Activated CD8-positive, alpha-beta T cell treated with anti-CD3 and anti-CD28 coated beads for 36 hours (primary cell): ENCODE data around the gene CDH12. TPM values are rescaled to one million over a fixed set of nuclear protein-coding genes. Genes with fewer than 3 reads are reported as not detected.
"Not testable (repeated sequence)": the region's sequence is repeated elsewhere in the genome, so short reads cannot be mapped to it uniquely, and the experiment has no call there.

Experiments used
- ATAC-seq: fragments of 200-7000 bp; cut with Tn5 transposase; one replicate; pipeline ENCODE4 v1.10.0; 2021; ENCODE audit warnings: mild to moderate bottlenecking, moderate library complexity
- CTCF ChIA-PET: fragments of 350-600 bp; sonication (Branson Sonifier 250); formaldehyde crosslinking; loops from one replicate; lab custom pipeline; 2021; ENCODE audit warnings: antibody characterized with exemption; lab: Charles Lee
- POLR2A ChIA-PET: fragments of 350-600 bp; sonication (Branson Sonifier 250); formaldehyde crosslinking; loops from one replicate; lab custom pipeline; 2021; ENCODE audit warnings: antibody characterized with exemption; lab: Charles Lee
- DNase-seq: peaks from one replicate; pipeline ENCODE4 v3.0.0-alpha.2; 2020
- H3K27ac Mint-ChIP-seq: one replicate; pipeline ENCODE4 v1.8.0; 2021; ENCODE audit warnings: mild to moderate bottlenecking, mixed read lengths
- H3K27me3 Mint-ChIP-seq: one replicate; pipeline ENCODE4 v1.8.0; 2021; ENCODE audit warnings: mixed read lengths
- H3K36me3 Mint-ChIP-seq: one replicate; pipeline ENCODE4 v1.8.0; 2021; ENCODE audit warnings: low read depth, mixed read lengths
- H3K4me1 Mint-ChIP-seq: one replicate; pipeline ENCODE4 v1.8.0; 2021; ENCODE audit warnings: low read depth, mixed read lengths
- H3K4me3 Mint-ChIP-seq: one replicate; pipeline ENCODE4 v1.8.0; 2021; ENCODE audit warnings: mild to moderate bottlenecking, moderate library complexity, mixed read lengths
- H3K9me3 Mint-ChIP-seq: one replicate; pipeline ENCODE4 v1.8.0; 2021; ENCODE audit warnings: mixed read lengths
- intact Hi-C: fragments of 100-400 bp; cut with micrococcal nuclease; formaldehyde crosslinking; loops from one replicate; pipeline ENCODE4 v1.10.0; 2022
- total RNA-seq, 2 experiments: library from RNA; stranded (reverse); gene quantifications; one replicate each; pipeline ENCODE4 v1.2.3, GENCODE V29; 2021
- TF ChIP-seq, protein P1 (sequence below): fragments of 200-600 bp; IDR thresholded peaks from one replicate; pipeline ENCODE4 v1.8.0; 2022; ENCODE audit warnings: antibody characterized with exemption, mild to moderate bottlenecking

Gene CDH12
- total RNA-seq, 2 experiments from 2014 or later, result not detected

DNA sequence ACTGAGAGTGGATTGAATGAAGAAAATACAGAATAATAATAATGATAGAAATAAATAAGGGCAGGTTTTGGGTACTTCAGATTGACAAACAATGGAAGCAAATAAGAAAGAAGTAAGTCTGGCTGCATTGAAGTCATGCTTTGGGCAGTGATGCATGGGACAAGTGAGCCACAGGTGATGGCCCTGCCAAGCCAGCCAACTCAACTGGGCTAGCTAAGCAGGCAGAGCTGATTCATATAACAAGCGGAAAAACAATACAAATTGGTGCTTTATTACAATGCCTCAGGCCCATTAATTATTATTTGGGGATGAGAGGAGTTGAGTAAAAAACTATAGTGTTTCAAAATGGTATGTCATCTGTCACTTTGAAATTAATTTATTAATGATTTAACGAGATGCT, 502.0 kb downstream of the CDH12 start:
- DNase-seq (no peak), ATAC-seq (no peak)
- H3K9me3 Mint-ChIP-seq, result peaks cover 6% of the 10 kb centered on the region
- H3K4me1 Mint-ChIP-seq, result no peaks in the 10 kb centered on the region
- H3K27me3 Mint-ChIP-seq, result no peaks in the 10 kb centered on the region
- TF ChIP-seq, protein P1, sequence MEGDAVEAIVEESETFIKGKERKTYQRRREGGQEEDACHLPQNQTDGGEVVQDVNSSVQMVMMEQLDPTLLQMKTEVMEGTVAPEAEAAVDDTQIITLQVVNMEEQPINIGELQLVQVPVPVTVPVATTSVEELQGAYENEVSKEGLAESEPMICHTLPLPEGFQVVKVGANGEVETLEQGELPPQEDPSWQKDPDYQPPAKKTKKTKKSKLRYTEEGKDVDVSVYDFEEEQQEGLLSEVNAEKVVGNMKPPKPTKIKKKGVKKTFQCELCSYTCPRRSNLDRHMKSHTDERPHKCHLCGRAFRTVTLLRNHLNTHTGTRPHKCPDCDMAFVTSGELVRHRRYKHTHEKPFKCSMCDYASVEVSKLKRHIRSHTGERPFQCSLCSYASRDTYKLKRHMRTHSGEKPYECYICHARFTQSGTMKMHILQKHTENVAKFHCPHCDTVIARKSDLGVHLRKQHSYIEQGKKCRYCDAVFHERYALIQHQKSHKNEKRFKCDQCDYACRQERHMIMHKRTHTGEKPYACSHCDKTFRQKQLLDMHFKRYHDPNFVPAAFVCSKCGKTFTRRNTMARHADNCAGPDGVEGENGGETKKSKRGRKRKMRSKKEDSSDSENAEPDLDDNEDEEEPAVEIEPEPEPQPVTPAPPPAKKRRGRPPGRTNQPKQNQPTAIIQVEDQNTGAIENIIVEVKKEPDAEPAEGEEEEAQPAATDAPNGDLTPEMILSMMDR, result no peak
- H3K4me3 Mint-ChIP-seq, result no peak overlapping the region
- intact Hi-C loops, result no loop called here
- ChIA-PET POLR2A (no interaction called here), CTCF (no interaction called here)
- no peak overlapping the region for H3K27ac Mint-ChIP-seq
- H3K36me3 Mint-ChIP-seq, result no peaks in the 10 kb centered on the region

DNA sequence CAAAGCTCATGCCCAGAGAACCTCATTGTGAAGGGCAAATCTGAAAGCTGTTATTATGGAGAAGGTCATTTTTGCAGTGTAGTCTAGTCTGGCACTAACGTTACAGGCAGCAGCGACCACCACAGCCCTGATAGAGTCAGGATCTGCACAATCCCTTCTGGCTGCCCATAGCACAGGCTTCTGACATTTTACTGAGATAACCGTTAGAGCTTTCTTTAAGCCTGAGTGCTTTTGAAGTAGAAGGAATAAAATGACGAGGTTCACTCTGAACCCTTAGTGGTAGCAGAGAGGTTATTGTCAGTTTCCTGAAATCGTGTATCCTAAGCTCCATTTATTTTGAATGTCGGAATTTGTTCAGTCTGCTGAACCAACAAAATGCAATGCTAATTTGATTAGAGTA, 505.1 kb downstream of the CDH12 start:
- POLR2A ChIA-PET, result no interaction called here
- intact Hi-C loops, result no loop called here
- CTCF ChIA-PET, result no interaction called here
- Mint-ChIP-seq H3K27ac (no peak overlapping the region), H3K4me1 (no peaks in the 10 kb centered on the region), H3K36me3 (no peaks in the 10 kb centered on the region), H3K4me3 (no peak overlapping the region), H3K27me3 (no peaks in the 10 kb centered on the region), H3K9me3 (peaks cover 4% of the 10 kb centered on the region)
- no peak for DNase-seq
- TF ChIP-seq, protein P1, result no peak
- ATAC-seq, result no peak

DNA sequence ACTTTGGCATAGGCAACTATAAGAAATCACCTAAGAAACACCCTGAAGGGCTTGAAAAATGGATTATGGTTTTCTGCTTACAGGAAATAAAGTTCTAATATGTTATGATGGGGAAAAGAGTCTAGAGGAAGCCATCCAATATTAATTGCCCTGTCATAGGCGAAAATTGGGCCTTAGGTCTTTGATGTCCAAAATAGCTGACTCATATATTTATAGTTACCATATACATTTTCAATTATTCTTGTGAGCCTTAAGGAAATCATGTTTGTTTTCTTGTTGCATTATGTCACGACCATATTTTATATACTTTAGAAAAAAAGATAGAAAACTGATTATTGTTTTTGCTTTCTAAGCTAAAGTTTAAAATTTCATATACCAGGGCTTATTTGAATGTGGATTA, 509.1 kb downstream of the CDH12 start:
- ChIA-PET POLR2A (no interaction called here), CTCF (interaction anchor here (1.2 kb wide), 1 partner anchor 20 kb away, joined by 3 read pairs; no protein-coding TSS in a partner anchor)
- Mint-ChIP-seq H3K4me3 (no peak overlapping the region), H3K27me3 (no peaks in the 10 kb centered on the region), H3K27ac (no peak overlapping the region), H3K9me3 (peaks cover 4% of the 10 kb centered on the region), H3K4me1 (no peaks in the 10 kb centered on the region), H3K36me3 (no peaks in the 10 kb centered on the region)
- no peak for DNase-seq
- intact Hi-C loops, result no loop called here
- no peak for ATAC-seq
- TF ChIP-seq, protein P1, result no peak

DNA sequence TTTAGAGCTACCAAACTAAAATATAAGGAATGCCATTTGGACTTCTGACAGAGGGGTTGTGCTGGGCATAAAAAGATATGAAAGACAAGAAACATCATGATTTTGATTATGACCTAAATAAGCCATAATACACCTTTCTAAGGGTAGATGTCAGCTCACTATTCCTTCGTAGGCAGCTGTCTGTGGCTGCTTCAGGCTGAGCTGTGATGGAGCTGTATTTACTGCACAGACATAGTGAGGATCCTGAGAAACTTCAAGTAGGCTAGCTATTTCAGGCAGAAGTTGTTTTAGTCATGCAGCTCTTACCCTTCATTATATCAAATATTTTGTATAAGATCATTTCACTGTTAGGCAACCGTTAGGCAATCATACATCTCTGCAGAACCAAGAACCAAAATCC, 511.7 kb downstream of the CDH12 start:
- H3K36me3 Mint-ChIP-seq, result no peaks in the 10 kb centered on the region
- intact Hi-C loops, result no loop called here
- ATAC-seq (no peak), DNase-seq (no peak)
- no peak overlapping the region for H3K4me3 Mint-ChIP-seq
- ChIA-PET CTCF (no interaction called here), POLR2A (no interaction called here)
- peaks cover 14% of the 10 kb centered on the region for H3K9me3 Mint-ChIP-seq
- H3K27ac Mint-ChIP-seq, result no peak overlapping the region
- no peaks in the 10 kb centered on the region for H3K27me3 Mint-ChIP-seq
- H3K4me1 Mint-ChIP-seq, result no peaks in the 10 kb centered on the region
- TF ChIP-seq, protein P1, result no peak

DNA sequence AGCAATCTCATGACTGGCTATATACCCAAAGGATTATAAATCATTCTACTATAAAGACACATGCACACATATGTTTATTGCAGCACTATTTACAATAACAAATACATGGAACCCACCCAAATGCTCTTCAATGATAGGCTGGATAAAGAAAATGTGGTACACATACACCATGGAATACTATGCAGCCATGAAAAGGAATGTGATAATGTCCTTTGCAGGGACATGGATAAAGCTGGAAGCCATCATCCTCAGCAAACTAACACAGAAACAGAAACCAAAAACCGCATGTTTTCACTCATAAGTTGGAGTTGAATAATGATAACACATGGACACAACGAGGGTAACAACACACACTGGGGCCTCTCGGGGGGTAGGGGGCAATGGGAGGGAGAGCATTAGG, 520.2 kb downstream of the CDH12 start:
- H3K36me3 Mint-ChIP-seq, DNase-seq, POLR2A ChIA-PET, H3K27me3 Mint-ChIP-seq, intact Hi-C loops, ATAC-seq, H3K4me3 Mint-ChIP-seq, CTCF ChIA-PET, H3K4me1 Mint-ChIP-seq, H3K27ac Mint-ChIP-seq: not testable (repeated sequence)
- peaks cover 24% of the 10 kb centered on the region for H3K9me3 Mint-ChIP-seq

DNA sequence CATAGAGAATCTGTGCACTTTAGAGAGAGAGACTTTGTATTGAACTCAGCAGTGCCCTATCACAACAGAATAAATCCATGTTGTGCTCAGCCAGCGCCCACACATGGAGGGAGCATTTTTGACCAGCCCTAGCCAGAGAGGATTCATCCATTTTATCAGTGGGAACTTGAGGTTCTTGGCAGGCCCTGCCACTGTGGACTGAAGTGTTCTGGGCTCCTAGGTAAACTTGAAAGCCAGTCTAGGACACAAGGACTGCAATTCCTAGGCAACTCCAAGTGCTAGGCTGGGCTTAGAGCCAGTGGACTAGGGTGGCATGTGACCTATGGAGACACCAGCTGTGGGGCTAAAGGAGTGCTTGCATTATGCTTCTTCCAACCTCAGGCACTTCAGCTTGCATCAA, 523.5 kb downstream of the CDH12 start:
- no peak overlapping the region for H3K4me3 Mint-ChIP-seq
- H3K27ac Mint-ChIP-seq, result no peak overlapping the region
- no peaks in the 10 kb centered on the region for H3K4me1 Mint-ChIP-seq
- TF ChIP-seq, protein P1, result no peak
- no peaks in the 10 kb centered on the region for H3K27me3 Mint-ChIP-seq
- intact Hi-C loops, result no loop called here
- ATAC-seq, result no peak
- H3K36me3 Mint-ChIP-seq, result no peaks in the 10 kb centered on the region
- ChIA-PET POLR2A (no interaction called here), CTCF (no interaction called here)
- H3K9me3 Mint-ChIP-seq, result peaks cover 12% of the 10 kb centered on the region
- no peak for DNase-seq
